Adrenal gland (tissue), 12 donors: ENCODE measurements around the gene AJUBA. TPM values are rescaled to one million over a fixed set of nuclear protein-coding genes. Genes with fewer than 3 reads are reported as not detected.

ENCODE experiments used
- DNase-seq, 7 donors: peaks; one replicate each; pipeline ENCODE4 v3.0.0-alpha.2; 2019 to 2020
- H3K27ac ChIP-seq, 5 donors: fragments of 200-600 bp; sonication (generic) in 4 of 5; 1 replicate in 3 of 5; 2 replicates in 2 of 5; pipeline versions ENCODE4 v1.5.1 to v1.8.0; 2016 to 2020; ENCODE audit warnings: mild to moderate bottlenecking in 1 of 5
- H3K27me3 ChIP-seq: fragments of 200-600 bp; 2 replicates; pipeline ENCODE4 v1.8.0; 2021
- H3K36me3 ChIP-seq, 2 donors: fragments of 200-600 bp; replicated peaks in 1 of 2; 1 replicate in 1 of 2; 2 replicates in 1 of 2; pipeline versions ENCODE4 v1.5.1 to v1.8.0; 2018 to 2022
- H3K4me1 ChIP-seq, 2 donors: fragments of 200-600 bp; replicated peaks in 1 of 2; 1 replicate in 1 of 2; 2 replicates in 1 of 2; pipeline versions ENCODE4 v1.5.1 to v1.8.0; 2018 to 2021
- H3K4me3 ChIP-seq, 4 donors: fragments of 200-600 bp; sonication (generic) in 3 of 4; one replicate each; pipeline ENCODE4 v1.5.1; 2016 to 2018
- H3K9me3 ChIP-seq, 3 donors: fragments of 200-600 bp; sonication (generic) in 1 of 3; replicated peaks in 1 of 3; 1 replicate in 2 of 3; 2 replicates in 1 of 3; pipeline versions ENCODE4 v1.5.1 to v1.8.0; 2016 to 2021
- CTCF ChIP-seq, 6 experiments: fragments of 450-650 bp in 4 of 6; fragments of 200-600 bp in 2 of 6; sonication (generic) in 1 of 6; IDR thresholded peaks; 1 replicate in 5 of 6; 2 replicates in 1 of 6; pipeline versions ENCODE4 v1.5.1 to v1.8.0; 2016 to 2021; ENCODE audit warnings: antibody characterized with exemption in 6 of 6, mild to moderate bottlenecking in 2 of 6, moderate library complexity in 1 of 6
- POLR2A ChIP-seq, 2 donors: fragments of 450-650 bp; IDR thresholded peaks; one replicate each; pipeline ENCODE4 v1.6.1; 2017; ENCODE audit warnings: antibody characterized with exemption in 2 of 2, mild to moderate bottlenecking in 2 of 2, moderate library complexity in 1 of 2
- WGBS, 4 donors: extraction: QIAGEN DNeasy Blood & Tissue Kit in 2 of 4; methylation state at CpG; one replicate each; pipeline versions ENCODE4 v1.1.5 to v1.1.7; 2013 to 2017; 5-methylcytosine and 5-hydroxymethylcytosine counted together
- intact Hi-C, 2 donors: fragments of 100-400 bp; cut with DNase I; formaldehyde crosslinking; loops; one replicate each; pipeline versions ENCODE4 v1.14.1 to v1.15.0; 2022 to 2023
- polyA plus RNA-seq, 3 donors: library from polyadenylated mRNA; stranded (reverse); fragments of 200-250 nt in 2 of 3; fragments of 350-450 nt in 1 of 3; fragmentation: Illumina TruSeq in 1 of 3; extraction: RNeasy Lipid Tissue Mini Kit (QIAGEN cat#74804) in 1 of 3; gene quantifications; one replicate each; pipeline ENCODE4 v1.2.3, GENCODE V29; 2013 to 2014
- total RNA-seq, 9 donors: library from RNA; depleted of rRNA in 4 of 9; stranded (reverse); fragments of >200 nt in 4 of 9; fragments of 120-200 nt in 1 of 9; fragmentation: NEBNext Ultra II Directional in 1 of 9; extraction: Animal tissue kit (Norgen Biotek cat#: 25700) in 1 of 9; gene quantifications; one replicate each; pipeline versions ENCODE4 v1.1.0 to v1.2.4, GENCODE V29; 2013 to 2023
- donor health status: healthy with polysubstance abuse.
- donor health status: Bipolar disorder and iron deficiency.
- donor health status: DM: yes; HTN: yes; CAD: no.
- donor health status: DM: no; HTN: no; CAD: no.
- donor health status: DM: no; HTN: no; CAD: no.
- donor health status: DM: yes; HTN: yes; CAD: no.

The AJUBA gene
- total and polyA plus RNA-seq, 12 donors, result 1.4 to 12.6 (median 4.5) TPM

DNA sequence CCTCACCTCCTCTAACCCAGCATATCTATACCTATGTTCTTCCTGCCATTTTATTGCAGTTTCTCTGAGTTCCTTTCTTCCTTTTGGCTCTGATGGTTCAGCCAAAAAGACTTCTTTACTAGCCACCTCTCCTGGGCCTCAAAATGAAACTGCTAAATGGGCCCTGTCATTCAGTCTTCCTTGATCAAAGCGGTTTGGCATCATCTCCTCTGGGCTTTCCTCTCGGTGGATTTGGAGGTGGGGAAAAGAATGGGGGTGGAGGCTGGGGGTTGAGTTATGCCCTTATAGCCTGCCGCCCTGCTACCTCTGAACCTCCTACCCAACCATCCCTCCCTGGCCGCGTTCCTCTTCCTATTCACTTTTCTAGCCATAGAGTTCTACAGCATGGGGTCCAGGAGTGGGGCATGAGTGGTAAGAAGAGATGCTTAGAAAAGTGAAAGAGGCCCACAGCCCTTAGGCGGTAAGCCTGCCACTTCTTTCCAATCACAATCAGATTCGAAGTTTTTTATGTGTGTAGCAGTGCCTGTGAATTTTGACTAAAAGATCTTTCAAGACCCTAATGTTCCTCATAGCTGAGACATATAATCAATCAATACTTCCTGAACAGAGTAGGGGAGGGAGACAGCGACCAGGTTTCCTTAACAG is 2.5 kb downstream of the AJUBA start:
- peaks cover 13 to 24% of the 10 kb centered on the region in 2 donors for H3K4me1 ChIP-seq
- TF ChIP-seq POLR2A (IDR thresholded peaks at IDR 0.05) (no peak), CTCF (IDR thresholded peaks at IDR 0.05) (no peak)
- peak overlapping the region in 4 of 5 donors; percentile 38 to 90 (median 57) for H3K27ac ChIP-seq
- intact Hi-C loops, result loop anchor here in 1 of 2 donors (10.0 kb wide), 1 partner anchor 45 kb away; no protein-coding TSS in a partner anchor
- H3K4me3 ChIP-seq, result peak overlapping the region in 1 of 4 donors; percentile 92
- DNase-seq, result no peak
- no peaks in the 10 kb centered on the region for H3K9me3 ChIP-seq
- H3K27me3 ChIP-seq, result no peaks in the 10 kb centered on the region
- 63 to 67% (median 64%) methylated on average over 8 of the region's 8 CpGs for WGBS, 4 donors
- H3K36me3 ChIP-seq, result no peaks in the 10 kb centered on the region

DNA sequence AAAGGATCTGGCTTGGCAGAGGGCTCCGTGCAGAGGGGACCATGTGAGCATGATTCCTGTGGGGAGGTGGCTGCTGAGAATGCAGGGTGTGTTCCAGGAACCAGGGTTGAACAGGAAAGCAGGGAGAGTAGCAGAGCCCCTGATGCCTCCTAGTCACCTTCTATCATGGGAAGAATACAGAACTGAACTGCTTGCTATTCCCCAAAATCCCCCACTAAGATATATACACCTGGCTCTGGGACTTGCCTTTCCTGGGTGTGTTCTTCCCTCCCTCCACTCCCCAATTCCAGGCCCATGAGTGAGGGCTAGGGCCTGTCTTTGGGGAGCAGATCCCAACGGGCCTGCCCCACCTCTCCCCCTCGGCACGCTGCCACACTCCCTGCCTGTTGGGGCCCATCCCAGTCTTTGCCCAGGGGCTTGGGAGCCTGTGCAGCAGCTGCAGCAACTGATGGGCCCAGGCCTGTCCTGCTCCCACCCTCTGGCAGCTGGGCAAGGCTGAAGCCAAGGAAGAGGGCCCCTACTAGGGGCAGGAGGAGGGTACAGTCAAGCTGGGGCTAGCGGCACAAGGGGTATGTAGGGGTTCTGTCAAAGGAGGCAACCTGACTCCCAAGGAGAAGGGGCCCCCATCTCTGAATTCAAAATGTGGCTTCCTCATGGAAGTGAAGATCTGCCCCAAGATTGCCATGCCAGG is 3.2 kb downstream of the AJUBA start:
- intact Hi-C loops, result no loop called here
- WGBS, 4 donors, result 77 to 83% (median 80%) methylated on average over 4 to 5 of the region's 5 CpGs
- H3K4me1 ChIP-seq, result peaks cover 13 to 24% of the 10 kb centered on the region in 2 donors
- H3K27ac ChIP-seq, result peak overlapping the region in 1 of 5 donors; percentile 90
- H3K36me3 ChIP-seq, result no peaks in the 10 kb centered on the region
- H3K27me3 ChIP-seq, result no peaks in the 10 kb centered on the region
- TF ChIP-seq POLR2A (IDR thresholded peaks at IDR 0.05) (no peak), CTCF (IDR thresholded peaks at IDR 0.05) (no peak)
- H3K9me3 ChIP-seq, result no peaks in the 10 kb centered on the region
- H3K4me3 ChIP-seq, result no peak overlapping the region
- DNase-seq, result no peak

DNA sequence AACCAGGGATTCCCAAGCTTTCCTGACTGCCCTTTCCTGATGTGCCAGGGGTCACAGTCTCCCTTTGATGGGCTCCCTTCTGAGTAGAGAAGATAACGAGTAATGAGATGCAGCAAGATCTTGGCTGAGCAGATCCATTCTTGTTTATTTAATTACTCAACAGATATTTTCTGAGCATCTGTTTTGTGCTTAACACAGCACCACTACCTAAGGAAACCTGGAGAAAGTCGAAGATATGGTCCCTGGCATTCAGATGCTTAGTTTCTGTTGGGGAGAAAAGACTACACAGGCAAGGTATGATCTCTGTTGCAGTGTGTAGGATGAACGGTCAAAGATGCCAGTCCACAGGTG is 3.9 kb downstream of the AJUBA start:
- Histone ChIP-seq H3K4me1 (peaks cover 13 to 22% of the 10 kb centered on the region in 2 donors), H3K27me3 (no peaks in the 10 kb centered on the region), H3K4me3 (no peak overlapping the region), H3K9me3 (no peaks in the 10 kb centered on the region), H3K27ac (peak overlapping the region in 2 of 5 donors; percentile 33 to 90), H3K36me3 (no peaks in the 10 kb centered on the region)
- 75 to 87% (median 80%) methylated on average over 3 of the region's 3 CpGs for WGBS, 4 donors
- no peak for TF ChIP-seq POLR2A (IDR thresholded peaks at IDR 0.05)
- TF ChIP-seq CTCF (IDR thresholded peaks at IDR 0.05), result no peak
- intact Hi-C loops, result no loop called here
- no peak for DNase-seq

DNA sequence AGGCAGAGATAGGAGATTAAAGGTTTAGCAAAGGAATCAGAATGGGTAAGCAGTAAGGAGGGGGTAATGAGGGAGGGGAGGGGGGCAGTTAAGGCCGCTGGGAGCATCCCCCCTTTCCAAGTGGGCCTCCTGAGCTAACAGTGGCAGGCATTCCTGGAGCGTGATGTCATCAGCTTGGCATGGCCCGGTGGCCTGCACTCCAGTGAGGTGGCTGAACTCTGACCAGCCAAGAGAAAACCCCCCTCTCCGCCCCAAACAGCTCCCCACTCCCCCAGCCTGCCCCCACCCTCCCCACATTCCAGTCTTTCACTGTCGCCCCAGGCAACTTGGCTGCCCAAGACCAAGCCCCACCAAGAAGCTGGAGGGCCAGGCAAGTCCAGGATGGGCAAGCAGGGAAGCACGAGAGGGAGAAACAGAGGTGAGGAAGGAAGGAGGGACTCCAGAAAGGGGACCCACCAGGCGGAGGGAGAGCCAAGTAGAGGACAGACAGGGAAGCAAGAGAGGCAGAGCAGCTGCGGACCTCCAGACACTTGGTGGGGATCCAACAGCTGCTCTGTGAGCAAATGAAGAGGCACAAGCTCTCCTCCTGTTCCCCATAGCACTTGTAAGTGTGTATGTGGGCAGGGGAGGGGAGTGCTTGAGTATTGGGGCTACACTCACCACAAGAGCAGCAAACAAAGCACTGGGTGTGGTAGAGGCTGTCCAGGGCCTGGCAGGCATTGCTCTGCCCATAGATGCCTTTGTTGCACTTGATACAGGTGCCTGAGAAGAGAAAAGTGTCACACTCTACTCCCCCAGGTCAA is 4.5 kb downstream of the AJUBA start:
- TF ChIP-seq CTCF (IDR thresholded peaks at IDR 0.05) (no peak), POLR2A (IDR thresholded peaks at IDR 0.05) (no peak)
- Histone ChIP-seq H3K9me3 (no peaks in the 10 kb centered on the region), H3K27ac (peak overlapping the region in 3 of 5 donors; percentile 33 to 85 (median 37)), H3K4me1 (peaks cover 13 to 16% of the 10 kb centered on the region in 2 donors), H3K4me3 (no peak overlapping the region), H3K27me3 (no peaks in the 10 kb centered on the region), H3K36me3 (no peaks in the 10 kb centered on the region)
- 36 to 53% (median 43%) methylated on average over 7 to 8 of the region's 8 CpGs for WGBS, 4 donors
- intact Hi-C loops, result no loop called here
- peak in 6 of 7 donors; percentile 34 to 80 (median 75) for DNase-seq
